Measurements from ENCODE around the gene DHX30.

DNA sequence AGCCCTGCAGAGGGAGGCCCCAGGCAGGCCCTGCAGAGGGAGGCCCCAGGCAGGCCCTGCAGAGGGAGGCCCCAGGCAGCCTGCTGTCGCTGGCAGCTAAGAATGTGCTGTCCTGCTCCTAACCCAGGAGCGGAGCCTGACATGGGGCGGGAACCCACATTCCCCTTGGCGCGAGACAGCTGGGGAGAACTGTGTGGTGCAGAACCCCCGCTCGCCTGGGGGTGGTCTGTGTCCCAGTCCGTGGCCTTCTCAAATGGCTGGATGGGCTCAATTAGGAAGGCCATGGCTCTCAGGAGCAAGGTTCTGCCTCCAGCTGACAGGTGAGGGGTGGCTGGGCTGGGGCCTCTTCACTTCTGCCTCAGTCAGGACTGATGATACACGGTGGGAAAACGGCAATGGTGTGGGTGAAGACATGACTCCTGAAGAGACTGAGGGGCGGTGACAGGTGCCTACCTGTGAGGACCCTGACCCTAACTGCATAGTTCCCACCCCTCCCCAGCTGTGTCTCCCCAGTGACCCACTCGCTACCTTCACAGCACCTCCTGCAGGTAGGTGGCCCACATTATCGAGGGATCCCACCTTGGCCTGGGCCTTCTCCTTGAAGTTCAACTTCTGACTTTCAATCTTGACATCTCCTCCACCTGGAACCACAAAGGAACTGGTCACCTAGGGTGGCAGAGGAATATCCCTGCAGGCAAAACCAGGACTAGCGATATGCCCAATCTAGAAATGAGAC, 52.0 kb downstream of the DHX30 start:
- TF ChIP-seq, protein P1, sequence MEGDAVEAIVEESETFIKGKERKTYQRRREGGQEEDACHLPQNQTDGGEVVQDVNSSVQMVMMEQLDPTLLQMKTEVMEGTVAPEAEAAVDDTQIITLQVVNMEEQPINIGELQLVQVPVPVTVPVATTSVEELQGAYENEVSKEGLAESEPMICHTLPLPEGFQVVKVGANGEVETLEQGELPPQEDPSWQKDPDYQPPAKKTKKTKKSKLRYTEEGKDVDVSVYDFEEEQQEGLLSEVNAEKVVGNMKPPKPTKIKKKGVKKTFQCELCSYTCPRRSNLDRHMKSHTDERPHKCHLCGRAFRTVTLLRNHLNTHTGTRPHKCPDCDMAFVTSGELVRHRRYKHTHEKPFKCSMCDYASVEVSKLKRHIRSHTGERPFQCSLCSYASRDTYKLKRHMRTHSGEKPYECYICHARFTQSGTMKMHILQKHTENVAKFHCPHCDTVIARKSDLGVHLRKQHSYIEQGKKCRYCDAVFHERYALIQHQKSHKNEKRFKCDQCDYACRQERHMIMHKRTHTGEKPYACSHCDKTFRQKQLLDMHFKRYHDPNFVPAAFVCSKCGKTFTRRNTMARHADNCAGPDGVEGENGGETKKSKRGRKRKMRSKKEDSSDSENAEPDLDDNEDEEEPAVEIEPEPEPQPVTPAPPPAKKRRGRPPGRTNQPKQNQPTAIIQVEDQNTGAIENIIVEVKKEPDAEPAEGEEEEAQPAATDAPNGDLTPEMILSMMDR (IDR thresholded peaks at IDR 0.05) = no peak
- TF ChIP-seq ZFX (IDR thresholded peaks at IDR 0.05; ENCODE audit: borderline replicate concordance) = no peak
